Measurements from ENCODE around the gene MYL3.
A peak's percentile ranks its signal among the peaks of the same experiment; 100 is the strongest.
"Not testable (repeated sequence)": the region's sequence is repeated elsewhere in the genome, so short reads cannot be mapped to it uniquely, and the experiment has no call there.

The MYL3 gene

DNA sequence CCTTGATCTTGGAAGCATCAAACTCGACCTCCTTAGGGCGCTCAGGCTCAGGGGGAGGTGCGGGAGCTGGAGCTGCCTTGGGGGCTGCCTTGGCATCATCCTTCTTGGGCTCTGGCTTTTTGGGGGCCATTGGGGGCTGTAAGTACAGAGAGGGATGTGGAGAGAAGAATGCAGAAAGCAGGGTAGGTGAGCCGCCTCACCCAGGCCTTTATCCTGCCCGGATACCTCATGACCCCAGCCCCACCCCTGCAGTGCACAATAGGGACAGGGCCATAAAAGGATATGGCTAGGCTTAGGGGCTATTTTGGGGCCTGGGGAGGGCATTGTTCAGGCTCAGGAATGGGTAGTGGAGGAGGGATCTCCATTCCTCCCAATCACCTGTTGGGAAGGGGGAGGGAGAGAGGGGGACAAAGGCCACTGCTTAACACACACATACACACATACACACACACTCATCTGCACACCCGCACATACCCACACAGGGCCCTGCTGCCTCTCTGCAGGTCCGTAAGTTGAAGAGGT, at the start of gene MYL3:
Gene MYL3 (minus strand): TSS at position 184 of the 522 bp plus-strand sequence. CDS start 54 bp downstream, at position 130.
- DNase-seq (ENCODE audit: low spot score) = no peak

DNA sequence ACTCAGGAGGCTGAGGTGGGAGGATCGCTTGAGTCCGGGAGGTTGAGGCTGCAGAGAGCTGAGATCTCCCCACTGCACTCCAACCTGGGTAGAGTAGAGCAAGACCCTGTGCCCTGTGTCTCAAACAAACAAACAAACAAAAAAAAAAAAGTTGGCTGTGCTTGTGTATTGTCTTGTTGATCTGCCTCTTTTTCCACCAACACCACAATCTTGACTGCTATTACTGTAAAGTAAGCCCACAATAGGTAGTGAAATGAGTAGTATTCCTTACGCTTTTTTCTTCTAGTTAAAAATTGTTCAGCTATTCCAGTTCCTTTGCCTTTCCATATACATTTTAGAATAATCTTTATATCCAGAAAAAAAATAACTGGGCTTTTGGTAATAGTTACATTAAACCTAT, 49.7 kb upstream of the MYL3 start:
- DNase-seq (ENCODE audit: low spot score) = no peak

DNA sequence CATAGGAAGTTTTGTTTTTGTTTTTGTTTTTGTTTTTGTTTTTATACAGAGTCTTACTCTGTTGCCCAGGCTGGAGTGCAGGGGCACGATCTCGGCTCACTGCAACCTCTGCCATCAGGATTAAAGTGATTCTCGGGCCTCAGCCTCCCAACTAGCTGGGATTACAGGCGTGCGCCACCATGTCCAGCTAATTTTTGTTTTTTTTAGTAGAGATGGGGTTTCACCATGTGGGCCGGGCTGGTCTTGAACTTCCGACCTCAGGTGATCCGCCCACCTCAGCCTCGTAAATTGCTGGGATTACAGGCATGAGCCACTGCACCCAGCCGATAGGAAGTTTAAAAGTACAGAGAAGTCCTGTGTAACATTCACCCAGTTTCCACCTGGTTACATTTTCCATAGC, 47.7 kb upstream of the MYL3 start:
- not testable (repeated sequence) for DNase-seq (ENCODE audit: low spot score)

DNA sequence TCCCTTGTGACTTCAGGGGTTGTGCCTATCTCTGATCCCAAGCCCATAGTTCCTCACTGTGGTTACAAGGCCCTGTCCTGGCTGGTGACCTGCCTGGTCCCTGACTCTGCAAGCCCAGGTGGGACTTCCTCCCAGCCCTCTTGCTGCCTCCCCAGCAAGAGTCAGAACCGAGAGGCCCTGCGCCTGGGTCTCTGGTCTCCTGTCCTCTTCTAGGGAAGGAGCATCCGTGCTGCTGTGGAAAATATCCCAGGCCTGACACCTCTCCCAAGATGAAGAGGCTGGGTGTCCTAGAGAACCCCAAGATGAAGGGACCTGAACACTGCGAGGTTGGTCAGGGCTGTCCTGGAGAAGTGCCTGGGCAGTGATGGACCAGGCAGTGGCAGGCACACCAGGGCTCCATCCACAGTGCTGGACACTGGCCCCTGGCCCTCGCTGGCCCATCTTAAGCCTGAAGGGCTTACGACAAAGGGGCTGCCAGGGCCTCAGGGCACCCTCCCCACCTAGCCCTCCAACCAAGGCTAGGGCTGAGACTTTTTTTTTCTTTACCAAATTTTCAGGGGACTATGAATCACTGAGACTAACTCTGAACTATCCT, 47.0 kb upstream of the MYL3 start:
- no peak for DNase-seq (ENCODE audit: low spot score)

DNA sequence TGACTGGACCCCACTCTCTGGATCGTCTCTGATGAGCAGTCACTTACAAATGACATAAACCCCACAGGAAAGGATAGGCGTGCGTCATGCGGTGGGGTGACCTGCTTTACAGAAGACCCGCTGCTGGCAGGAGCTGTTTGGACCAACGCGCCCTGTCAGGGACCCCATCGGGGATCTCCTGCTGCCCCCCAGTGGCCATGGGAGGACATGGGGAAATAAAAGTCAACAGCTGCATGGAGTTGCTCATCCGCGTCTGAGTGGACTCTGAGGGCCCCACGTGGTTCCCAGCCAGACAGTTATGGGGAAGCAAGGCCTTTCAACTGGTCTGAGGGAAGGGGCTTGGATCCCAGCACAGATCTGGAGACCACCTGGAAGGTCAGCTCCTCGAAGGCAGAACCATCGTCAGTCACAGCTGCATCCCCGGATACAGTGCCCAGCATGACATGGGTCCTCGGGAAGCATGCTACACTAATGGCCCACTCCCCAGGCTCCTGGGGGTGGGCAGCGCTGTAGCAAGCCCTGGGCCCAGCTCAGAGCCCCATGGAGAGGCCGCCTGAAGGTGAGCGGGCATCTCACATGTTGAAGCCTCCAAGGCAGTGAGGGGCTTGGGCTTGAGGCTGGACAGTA, 46.4 kb upstream of the MYL3 start:
- DNase-seq (ENCODE audit: low spot score) = peak; percentile 89

DNA sequence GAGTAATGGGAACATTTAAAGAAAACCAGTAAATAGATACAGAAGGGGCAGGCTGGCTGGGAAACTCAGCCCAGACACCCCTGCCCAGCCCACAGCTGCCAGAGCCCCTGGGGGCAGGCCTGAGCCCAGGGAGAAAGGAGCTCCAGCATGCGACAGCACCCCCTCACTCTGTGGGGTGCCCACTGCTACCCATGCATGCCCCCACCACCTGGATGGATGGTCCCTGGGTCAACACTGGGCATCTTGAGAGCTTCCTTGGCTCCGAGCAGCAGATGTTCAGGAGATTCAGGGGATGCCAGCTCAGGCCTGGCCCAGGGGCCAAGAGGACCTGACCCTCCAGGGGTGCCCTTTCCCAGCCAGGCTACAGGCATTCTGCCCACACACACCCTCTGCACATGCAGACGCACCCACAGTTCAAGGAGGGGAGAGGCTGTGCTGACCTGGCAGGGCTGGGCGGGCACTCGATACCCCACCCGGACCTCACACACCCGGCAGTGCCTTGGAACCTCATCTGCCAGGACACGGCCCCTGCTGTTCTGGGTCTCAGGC, 45.8 kb upstream of the MYL3 start:
- no peak for DNase-seq (ENCODE audit: low spot score)

DNA sequence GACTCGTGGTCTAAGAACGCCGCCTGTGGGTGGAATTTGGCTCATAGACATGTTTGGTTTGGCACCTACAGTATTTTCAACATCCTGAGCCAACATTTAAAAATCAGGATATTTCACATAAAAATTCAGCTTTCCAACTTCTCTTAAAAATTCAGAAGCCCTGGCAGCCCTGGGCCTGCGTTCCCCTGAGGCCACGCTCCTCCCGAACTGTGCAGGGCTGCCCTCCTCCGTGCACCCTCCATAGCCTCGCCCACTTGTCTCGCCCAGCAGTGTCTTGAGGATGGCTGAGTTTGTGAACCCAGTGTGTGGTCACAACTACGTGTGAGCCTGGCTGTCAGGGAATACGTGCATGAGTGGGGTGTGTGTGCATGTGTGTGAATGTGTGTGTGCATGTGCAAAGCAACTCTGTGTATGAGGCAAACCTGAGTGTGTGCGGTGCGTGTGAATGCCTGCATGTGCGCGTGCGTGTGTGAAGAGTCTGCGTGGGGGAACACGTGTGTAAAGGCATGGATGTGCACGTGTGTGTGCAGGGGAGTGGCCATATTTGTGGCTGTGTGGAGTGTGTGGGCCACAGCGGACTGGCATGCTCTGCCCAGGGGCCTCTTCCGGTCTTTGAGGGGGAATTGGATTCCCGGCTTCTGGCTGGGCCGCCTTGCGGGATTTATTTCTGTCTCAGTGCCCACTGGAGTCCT, 45.2 kb upstream of the MYL3 start:
- DNase-seq (ENCODE audit: low spot score) = no peak

DNA sequence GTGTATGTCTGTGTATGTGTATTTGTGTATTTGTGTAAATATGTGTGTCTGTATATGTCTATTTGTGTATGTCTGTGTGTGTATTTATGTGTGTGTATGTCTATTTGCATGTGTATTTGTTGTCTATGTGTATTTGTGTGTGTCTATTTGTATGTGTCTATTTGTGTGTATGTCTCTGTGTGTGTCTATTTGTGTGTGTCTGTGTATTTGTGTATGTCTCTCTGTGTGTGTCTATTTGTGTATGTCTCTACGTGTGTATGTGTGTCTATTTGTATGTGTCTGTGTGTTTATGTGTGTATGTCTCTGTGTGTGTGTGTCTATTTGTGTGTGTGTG, 44.7 kb upstream of the MYL3 start:
- DNase-seq (ENCODE audit: low spot score) = no peak

DNA sequence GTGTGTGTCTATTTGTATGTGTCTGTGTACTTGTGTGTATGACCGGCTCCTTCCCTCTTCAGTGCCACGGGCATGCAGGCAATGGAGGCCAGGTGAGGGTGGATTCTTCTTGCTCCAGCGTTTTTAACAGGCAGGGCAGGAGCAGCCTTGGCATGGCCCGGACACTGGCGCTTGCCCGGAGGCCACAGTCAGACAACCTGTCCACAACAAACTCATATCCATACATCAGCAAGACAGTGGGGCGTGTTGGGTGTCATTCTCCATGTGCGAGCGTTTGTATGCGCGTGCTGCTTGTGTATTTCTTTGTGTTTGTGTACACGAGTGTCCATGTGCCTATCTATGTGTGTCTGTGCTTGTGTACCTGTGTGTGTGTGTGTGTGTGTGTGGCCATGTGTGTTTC, 44.0 kb upstream of the MYL3 start:
- DNase-seq (ENCODE audit: low spot score) = no peak

DNA sequence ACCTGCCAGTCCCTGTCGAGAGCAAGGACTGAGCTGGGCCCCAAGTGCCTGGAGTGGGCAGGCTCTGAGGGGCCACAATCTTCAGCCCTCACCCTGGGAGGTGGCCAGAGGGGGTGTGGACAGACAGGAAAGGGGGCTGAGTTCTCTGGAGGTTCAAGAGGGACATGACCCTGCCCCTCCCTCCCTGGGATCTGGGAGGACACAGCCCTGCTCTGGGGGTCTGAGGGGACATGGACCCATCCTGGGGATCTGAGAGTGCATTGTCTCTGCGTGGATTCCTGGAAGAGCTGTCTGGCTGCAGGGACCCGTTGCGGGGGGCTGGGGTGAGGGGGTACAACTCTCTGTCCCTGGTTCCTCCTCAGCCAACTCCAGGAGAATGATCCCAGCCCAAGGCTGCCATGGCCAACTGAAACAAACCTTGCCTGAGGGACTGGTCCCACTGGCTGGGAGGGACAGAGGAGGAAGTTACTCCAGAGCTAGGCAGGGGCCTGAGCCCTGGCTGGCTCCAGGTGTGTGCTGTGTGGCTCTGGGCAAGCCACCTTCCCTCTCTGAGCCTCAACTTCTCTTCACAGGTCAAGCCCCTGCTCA, 43.3 kb upstream of the MYL3 start:
- no peak for DNase-seq (ENCODE audit: low spot score)

DNA sequence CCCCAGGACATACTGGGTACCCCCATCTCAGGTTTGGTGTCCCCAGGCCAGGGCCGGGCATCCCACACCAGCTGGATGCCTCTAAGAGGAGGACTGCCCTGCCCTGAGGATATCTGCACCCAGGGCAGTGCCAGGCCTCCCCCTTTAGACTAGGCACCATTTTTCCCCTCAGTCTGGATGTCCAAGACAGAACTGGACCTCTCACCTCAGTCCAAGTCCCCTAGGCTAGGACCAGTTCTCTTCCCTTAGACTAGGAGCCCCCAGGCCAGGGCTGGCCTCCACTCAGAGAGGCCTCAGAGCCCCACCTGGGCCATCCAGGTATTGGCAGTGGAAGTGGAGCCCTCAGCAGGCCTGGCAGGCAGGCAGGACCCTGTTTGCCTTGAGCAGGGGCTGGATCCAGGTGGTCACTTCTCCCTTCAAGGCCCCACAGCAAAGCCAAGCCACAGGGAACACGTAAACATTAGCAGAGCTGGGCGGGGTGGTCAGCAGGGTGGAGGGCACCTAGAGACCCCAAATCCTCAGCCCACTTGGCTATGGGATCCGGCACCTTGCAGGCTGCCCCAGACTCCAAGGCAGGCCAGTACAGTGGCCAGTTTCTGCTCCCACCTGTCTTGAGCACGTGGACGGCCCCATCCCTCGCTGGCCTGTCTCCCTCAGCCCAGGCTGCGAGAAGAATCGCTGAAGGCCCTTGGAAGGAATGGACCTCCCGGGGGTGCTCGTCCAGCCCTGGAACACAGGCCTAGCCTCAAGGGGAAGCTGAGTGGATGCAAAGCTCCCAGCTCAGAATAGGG, 42.6 kb upstream of the MYL3 start:
- no peak for DNase-seq (ENCODE audit: low spot score)

DNA sequence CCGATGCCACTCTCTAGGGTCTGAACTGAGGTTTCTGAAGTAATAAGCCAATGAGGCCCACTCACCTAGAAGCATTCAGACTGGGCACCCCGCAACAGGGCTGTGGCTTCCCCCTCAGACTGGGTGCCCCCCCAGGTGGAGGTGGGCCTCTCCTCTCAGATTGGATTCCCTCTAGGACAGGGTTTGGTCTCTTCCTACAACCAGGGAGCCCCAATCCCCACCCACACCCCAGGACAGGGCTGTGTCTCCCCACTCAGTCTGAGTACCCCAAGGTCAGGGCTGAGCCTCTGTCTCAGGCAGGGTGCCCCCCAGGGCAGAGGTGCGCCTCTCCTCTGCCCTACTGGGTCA, 41.9 kb upstream of the MYL3 start:
- DNase-seq (ENCODE audit: low spot score) = no peak

DNA sequence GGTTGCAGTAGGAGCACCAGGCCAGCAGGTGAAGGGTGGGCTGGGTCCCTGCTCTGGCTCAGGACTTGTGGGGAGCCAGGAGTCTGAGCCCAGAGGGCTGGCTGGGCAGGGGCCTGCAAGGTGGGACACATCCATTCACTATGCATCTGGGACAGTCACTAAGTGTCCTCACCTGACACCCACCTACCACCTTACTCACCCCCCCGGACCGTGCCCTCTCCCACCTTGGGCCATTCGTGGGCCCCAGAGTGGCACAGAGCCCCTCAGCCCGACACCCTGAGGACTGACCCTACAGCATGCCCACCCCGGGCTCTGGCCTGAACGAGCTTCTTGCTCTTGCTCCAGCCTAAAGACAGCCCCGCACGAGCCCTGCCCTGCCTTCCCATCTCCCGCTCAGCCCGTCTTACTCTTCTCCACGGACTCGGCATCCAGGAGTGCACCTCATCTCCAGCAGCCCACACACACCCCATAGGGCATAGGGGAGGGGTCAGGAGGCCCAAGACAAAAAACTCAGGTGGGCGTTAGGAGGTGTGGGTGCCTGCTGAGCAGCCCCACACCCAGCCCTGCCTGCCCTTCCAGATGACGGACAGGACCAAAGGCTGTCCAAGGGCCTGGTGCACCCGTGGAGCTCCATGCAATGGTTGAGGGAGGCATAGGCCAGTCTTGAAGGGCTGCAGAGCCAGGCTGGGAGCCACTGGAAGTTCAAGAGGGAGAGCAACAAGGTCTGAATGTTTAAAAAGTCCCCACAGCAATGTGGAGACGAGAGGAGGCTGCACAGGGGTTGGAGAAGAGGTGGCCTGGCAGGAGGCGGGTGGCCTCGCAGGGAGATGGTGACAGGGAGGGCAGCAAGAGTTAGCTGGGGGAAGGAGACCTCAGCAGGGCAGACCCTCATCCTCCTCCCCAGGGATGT, 41.3 kb upstream of the MYL3 start:
- no peak for DNase-seq (ENCODE audit: low spot score)

DNA sequence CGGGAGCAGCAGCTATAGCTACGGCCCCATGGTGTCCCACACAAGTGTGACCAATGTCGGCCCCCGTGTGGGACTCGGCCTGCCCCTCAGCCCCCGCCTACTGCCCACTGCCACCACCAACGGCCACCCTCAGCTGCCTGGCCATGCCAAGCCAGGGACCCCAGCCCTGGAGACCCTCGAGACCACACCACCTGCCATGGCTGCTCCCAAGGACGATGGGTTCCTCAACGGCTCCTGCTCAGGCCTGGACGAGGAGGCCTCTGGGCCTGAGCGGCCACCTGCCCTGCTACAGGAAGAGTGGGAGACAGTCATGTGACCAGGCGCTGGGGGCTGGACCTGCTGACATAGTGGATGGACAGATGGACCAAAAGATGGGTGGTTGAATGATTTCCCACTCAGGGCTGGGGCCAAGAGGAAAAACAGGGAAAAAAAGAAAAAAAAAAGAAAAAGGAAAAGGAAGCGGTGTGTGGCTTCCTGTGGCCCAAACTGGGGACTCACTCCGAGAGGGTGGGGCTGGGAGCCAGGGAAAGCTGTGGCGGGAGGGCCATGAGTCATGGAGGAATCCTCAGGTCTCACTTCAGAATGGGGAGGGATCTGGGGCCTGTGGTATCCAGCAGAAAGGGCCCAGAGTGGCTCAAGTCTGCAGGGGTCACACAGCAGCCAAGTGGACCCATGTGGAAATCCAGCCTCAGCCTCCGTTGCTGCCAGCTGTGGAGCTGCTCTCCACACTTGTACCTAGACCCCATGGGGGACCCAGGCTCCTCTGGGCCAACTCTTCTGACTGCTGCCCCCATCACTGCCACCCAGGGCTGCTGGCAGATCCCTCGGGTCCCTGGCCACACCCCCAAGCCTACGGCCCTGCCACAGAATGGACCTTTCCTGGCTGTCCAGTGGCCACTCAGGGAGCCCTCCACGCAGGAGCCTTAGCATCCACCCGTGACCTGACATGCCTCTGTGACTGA, 40.4 kb upstream of the MYL3 start:
- no peak for DNase-seq (ENCODE audit: low spot score)

DNA sequence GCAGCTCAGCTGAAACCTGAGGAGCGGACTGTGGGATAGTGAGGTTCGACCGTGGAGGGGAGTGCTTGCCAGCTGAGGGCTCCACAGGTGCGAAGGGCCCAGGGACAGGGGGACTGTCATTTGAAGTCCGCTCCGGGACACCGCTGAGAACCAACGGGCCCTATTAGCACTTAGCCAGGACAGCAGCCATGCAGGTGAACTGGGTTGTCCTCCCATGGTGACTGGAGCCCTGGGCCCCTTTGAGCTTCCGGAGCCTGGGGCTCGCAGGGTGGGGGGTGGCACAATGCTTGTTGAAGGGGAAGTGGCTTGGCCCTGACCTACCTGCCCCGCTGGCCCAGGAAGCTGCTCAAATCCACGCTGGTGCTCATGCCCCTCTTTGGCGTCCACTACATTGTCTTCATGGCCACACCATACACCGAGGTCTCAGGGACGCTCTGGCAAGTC, 39.0 kb upstream of the MYL3 start:
- no peak for DNase-seq (ENCODE audit: low spot score)

DNA sequence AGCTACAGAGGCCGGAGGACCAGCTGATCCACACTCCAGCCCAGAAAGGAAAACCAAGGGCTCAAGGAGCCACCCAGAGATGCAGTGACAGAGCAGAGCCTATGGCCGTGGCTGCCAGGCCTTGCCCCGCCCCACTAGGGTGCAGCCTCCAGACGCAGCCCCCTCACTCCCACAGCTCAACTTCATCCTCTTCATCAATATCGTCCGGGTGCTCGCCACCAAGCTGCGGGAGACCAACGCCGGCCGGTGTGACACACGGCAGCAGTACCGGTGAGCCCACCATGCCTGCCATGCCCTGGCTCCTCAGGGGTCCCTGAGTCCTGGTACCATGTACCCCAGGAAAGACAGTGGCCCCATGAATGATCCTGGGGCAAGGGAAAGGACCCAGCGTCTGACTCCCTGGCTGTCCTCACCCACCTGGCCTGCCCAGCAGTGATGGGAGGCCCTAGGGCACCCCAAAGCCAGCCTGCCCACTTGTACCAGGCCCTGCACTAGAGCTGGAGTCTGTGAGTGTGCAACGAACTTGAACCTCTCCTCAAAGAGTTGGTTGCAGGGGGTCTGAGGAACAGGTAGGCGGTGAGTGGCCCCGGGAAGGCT, 38.4 kb upstream of the MYL3 start:
- no peak for DNase-seq (ENCODE audit: low spot score)

DNA sequence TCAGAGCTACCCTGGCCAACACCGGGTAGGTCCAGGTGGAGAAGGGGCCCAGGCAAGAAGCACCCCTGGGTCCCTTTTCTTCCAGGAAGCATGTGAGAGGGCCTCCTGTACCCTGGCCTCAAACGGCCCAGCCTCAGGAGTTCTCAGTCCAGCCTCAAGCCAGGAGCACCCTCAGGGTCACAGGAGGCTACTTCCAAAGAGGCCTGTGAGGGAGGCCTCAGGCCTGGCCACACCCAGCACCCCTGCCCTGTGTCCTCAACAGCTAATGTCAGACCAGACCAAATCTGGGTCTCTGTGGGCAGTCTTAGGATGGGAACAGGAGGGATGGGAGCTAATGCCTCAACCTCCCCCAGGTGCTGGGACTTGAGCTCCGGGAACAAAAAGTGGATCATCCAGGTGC, 37.8 kb upstream of the MYL3 start:
- no peak for DNase-seq (ENCODE audit: low spot score)

DNA sequence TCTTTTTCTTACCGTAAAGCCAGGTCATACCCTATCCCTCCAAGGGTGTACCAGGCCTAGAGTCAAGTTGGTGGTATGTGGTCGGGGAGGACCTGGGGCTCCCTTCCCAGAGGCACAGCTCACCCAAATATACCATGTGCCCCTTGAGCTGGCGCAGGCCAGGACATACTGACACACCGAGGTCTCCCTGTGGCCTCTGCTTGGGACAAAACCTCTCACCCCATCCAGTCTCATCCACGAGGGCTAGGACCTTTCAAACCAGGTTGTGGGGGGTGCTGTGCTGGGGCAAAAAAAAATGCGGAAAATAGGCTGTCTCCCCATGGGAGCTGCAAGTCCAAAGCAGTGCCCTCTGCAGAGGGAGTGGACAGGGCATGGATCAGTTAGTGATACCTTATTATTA, 37.1 kb upstream of the MYL3 start:
- DNase-seq (ENCODE audit: low spot score) = no peak

DNA sequence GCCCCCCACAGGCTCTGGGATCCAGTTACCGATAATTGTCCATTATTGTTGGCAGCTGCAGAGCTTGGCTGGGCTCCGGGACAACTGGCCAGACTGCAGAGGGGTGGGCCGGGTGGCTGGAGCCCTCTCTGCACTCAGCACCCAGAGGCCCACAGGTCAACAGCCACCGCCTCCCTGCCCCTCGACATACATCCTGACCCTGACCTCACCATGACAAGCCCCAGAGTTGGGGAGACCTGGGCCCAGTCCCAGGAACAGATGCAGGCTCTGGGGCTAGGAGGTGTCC, 36.7 kb upstream of the MYL3 start:
- DNase-seq (ENCODE audit: low spot score) = no peak
